Stomach (tissue), 9 donors: ENCODE data around the gene UBTD2. TPM values are rescaled to one million over a fixed set of nuclear protein-coding genes. Genes with fewer than 3 reads are reported as not detected.
"Not testable (repeated sequence)": the region's sequence is repeated elsewhere in the genome, so short reads cannot be mapped to it uniquely, and the experiment has no call there.

Experiments used
- DNase-seq, 2 donors: peaks; one replicate each; pipeline versions ENCODE4 v3.0.0 to v3.0.0-alpha.2; 2013 to 2019
- H3K27ac ChIP-seq, 5 donors: fragments of 200-600 bp in 4 of 5; sonication (generic) in 4 of 5; one replicate each; pipeline ENCODE4 v1.5.1; 2013 to 2019; ENCODE audit warnings: mild to moderate bottlenecking in 1 of 5, moderate library complexity in 1 of 5
- H3K27me3 ChIP-seq, 3 donors: fragments of 200-600 bp; sonication (generic); one replicate each; pipeline ENCODE4 v1.5.1; 2017 to 2019; ENCODE audit warnings: mixed run types in 1 of 3
- H3K36me3 ChIP-seq, 4 donors: fragments of 200-600 bp; sonication (generic); 1 replicate in 3 of 4; 2 replicates in 1 of 4; pipeline ENCODE4 v1.5.1; 2016 to 2019
- H3K4me1 ChIP-seq, 4 donors: fragments of 200-600 bp; sonication (generic); one replicate each; pipeline ENCODE4 v1.5.1; 2016 to 2019
- H3K4me3 ChIP-seq, 4 donors: fragments of 200-600 bp; sonication (generic) in 3 of 4; one replicate each; pipeline ENCODE4 v1.5.1; 2016 to 2019; ENCODE audit warnings: mild to moderate bottlenecking in 1 of 4
- H3K9me3 ChIP-seq, 4 donors: fragments of 200-600 bp; sonication (generic); one replicate each; pipeline ENCODE4 v1.5.1; 2016 to 2019
- EP300 ChIP-seq: sonication (generic); formaldehyde crosslinking; IDR thresholded peaks from one replicate; pipeline ENCODE4 v1.6.1; 2017; ENCODE audit warnings: antibody characterized with exemption
- POLR2A ChIP-seq, 4 donors: fragments of 450-650 bp; IDR thresholded peaks; one replicate each; pipeline ENCODE4 v1.6.1; 2016; ENCODE audit warnings: antibody characterized with exemption in 4 of 4, control low read depth in 2 of 4, mild to moderate bottlenecking in 1 of 4, moderate library complexity in 1 of 4
- POLR2AphosphoS5 ChIP-seq, 3 donors: sonication (generic); formaldehyde crosslinking; IDR thresholded peaks; one replicate each; pipeline ENCODE4 v1.6.1; 2016; ENCODE audit warnings: antibody characterized with exemption in 3 of 3
- WGBS, 5 donors: extraction: QIAGEN DNeasy Blood & Tissue Kit in 3 of 5; methylation state at CpG; one replicate each; pipeline versions ENCODE4 v1.1.5 to v1.1.7; 2013 to 2018; 5-methylcytosine and 5-hydroxymethylcytosine counted together
- intact Hi-C: fragments of 100-400 bp; cut with DNase I; formaldehyde crosslinking; loops from one replicate; pipeline ENCODE4 v1.15.1; 2023; ENCODE audit warnings: low total_unique reads
- polyA plus RNA-seq, 3 donors: library from polyadenylated mRNA; stranded (reverse); fragments of 200-250 nt; gene quantifications; one replicate each; pipeline ENCODE4 v1.2.3, GENCODE V29; 2013
- total RNA-seq, 5 donors: library from RNA; depleted of rRNA; stranded (reverse); fragments of >200 nt; gene quantifications; one replicate each; pipeline versions ENCODE4 v1.1.0 to v1.2.3, GENCODE V29; 2014 to 2016
- TF ChIP-seq, protein P1 (sequence below), 7 experiments: fragments of 450-650 bp in 4 of 7; fragments of 200-600 bp in 3 of 7; sonication (generic) in 3 of 7; IDR thresholded peaks; one replicate each; pipeline ENCODE4 v1.5.1; 2016 to 2019; ENCODE audit warnings: antibody characterized with exemption in 7 of 7, control low read depth in 2 of 7, mild to moderate bottlenecking in 1 of 7
- donor health status: healthy with polysubstance abuse.
- donor health status: Bipolar disorder and iron deficiency.
- donor health status: healthy.

Gene UBTD2
- total and polyA plus RNA-seq, 8 donors = 1.8 to 48.5 (median 16.7) TPM

- peaks cover 5 to 49% (median 37%) of the 10 kb centered on the region in 4 donors for H3K36me3 ChIP-seq
- H3K4me1 ChIP-seq = no peaks in the 10 kb centered on the region
- no peak overlapping the region for H3K27ac ChIP-seq
- H3K27me3 ChIP-seq = no peaks in the 10 kb centered on the region
- no peak overlapping the region for H3K4me3 ChIP-seq
- TF ChIP-seq, protein P1, sequence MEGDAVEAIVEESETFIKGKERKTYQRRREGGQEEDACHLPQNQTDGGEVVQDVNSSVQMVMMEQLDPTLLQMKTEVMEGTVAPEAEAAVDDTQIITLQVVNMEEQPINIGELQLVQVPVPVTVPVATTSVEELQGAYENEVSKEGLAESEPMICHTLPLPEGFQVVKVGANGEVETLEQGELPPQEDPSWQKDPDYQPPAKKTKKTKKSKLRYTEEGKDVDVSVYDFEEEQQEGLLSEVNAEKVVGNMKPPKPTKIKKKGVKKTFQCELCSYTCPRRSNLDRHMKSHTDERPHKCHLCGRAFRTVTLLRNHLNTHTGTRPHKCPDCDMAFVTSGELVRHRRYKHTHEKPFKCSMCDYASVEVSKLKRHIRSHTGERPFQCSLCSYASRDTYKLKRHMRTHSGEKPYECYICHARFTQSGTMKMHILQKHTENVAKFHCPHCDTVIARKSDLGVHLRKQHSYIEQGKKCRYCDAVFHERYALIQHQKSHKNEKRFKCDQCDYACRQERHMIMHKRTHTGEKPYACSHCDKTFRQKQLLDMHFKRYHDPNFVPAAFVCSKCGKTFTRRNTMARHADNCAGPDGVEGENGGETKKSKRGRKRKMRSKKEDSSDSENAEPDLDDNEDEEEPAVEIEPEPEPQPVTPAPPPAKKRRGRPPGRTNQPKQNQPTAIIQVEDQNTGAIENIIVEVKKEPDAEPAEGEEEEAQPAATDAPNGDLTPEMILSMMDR (IDR thresholded peaks at IDR 0.05) = no peak
- TF ChIP-seq EP300 (no peak), POLR2AphosphoS5 (IDR thresholded peaks at IDR 0.05) (no peak), POLR2A (IDR thresholded peaks at IDR 0.05) (no peak)
- intact Hi-C loops = no loop called here
- no peaks in the 10 kb centered on the region for H3K9me3 ChIP-seq
- WGBS, 5 donors = 95 to 97% (median 96%) methylated on average over 8 of the region's 8 CpGs
- DNase-seq = no peak
Measured at GRCh38 chr5:172211676-172212075, 71.9 kb downstream of the UBTD2 start.

- TF ChIP-seq EP300 = no peak
- TF ChIP-seq POLR2AphosphoS5 (IDR thresholded peaks at IDR 0.05) = no peak
- TF ChIP-seq, protein P1 (IDR thresholded peaks at IDR 0.05) = no peak
- TF ChIP-seq POLR2A (IDR thresholded peaks at IDR 0.05) = no peak
- intact Hi-C loops = no loop called here
- Histone ChIP-seq H3K27ac (no peak overlapping the region), H3K9me3 (no peaks in the 10 kb centered on the region), H3K27me3 (no peaks in the 10 kb centered on the region), H3K4me3 (no peak overlapping the region), H3K4me1 (no peaks in the 10 kb centered on the region), H3K36me3 (peaks cover 5 to 49% (median 36%) of the 10 kb centered on the region in 4 donors)
- 91 to 98% (median 94%) methylated on average over 2 of the region's 2 CpGs for WGBS, 5 donors
- DNase-seq = no peak
Measured at GRCh38 chr5:172209714-172210113, 73.8 kb downstream of the UBTD2 start.

DNA sequence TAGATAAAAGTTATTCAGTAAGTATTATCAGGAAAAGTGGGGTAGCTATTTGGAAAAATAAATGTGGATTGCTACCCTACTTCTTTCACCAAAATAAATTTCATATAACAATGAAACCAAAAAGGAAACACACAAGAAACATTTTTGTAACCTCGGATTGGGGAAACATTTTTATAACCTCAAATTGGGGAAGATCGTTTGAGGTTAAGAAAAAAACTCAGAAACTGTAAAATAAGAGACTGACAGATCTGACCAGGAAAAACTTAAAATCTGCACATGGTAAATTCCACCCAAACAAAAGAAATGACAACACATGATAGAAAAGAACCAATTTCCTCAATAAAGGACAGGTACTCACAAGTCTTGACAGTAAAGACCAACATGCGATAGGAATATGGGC is 76.1 kb downstream of the UBTD2 start:
- no peak for DNase-seq
- H3K4me3 ChIP-seq = no peak overlapping the region
- no peak overlapping the region for H3K27ac ChIP-seq
- 52 to 79% (median 67%) methylated on average over 3 of the region's 3 CpGs for WGBS, 5 donors
- no peaks in the 10 kb centered on the region for H3K9me3 ChIP-seq
- H3K4me1 ChIP-seq = no peaks in the 10 kb centered on the region
- H3K27me3 ChIP-seq = no peaks in the 10 kb centered on the region
- intact Hi-C loops = no loop called here
- TF ChIP-seq POLR2AphosphoS5 (IDR thresholded peaks at IDR 0.05) = no peak
- no peak for TF ChIP-seq POLR2A (IDR thresholded peaks at IDR 0.05)
- TF ChIP-seq EP300 = no peak
- TF ChIP-seq, protein P1 (IDR thresholded peaks at IDR 0.05) = no peak
- H3K36me3 ChIP-seq = peaks cover 5 to 31% (median 29%) of the 10 kb centered on the region in 4 donors

GRCh38 chr5:172205984-172206383 is 77.6 kb downstream of the UBTD2 start:
- intact Hi-C loops, H3K27me3 ChIP-seq, H3K4me3 ChIP-seq, H3K27ac ChIP-seq, H3K4me1 ChIP-seq, DNase-seq, H3K9me3 ChIP-seq: not testable (repeated sequence)
- H3K36me3 ChIP-seq = peaks cover 0 to 18% (median 17%) of the 10 kb centered on the region in 4 donors
- WGBS, 5 donors = 83 to 95% (median 91%) methylated on average over 11 of the region's 11 CpGs

- H3K4me3 ChIP-seq = no peak overlapping the region
- H3K27me3 ChIP-seq = no peaks in the 10 kb centered on the region
- WGBS, 5 donors = 86 to 94% (median 91%) methylated on average over 6 of the region's 6 CpGs
- DNase-seq = no peak
- peaks cover 0 to 4% (median 0%) of the 10 kb centered on the region in 4 donors for H3K4me1 ChIP-seq
- TF ChIP-seq EP300 (no peak), POLR2AphosphoS5 (IDR thresholded peaks at IDR 0.05) (no peak), POLR2A (IDR thresholded peaks at IDR 0.05) (no peak)
- TF ChIP-seq, protein P1 (IDR thresholded peaks at IDR 0.05) = no peak
- intact Hi-C loops = no loop called here
- H3K36me3 ChIP-seq = no peaks in the 10 kb centered on the region
- H3K27ac ChIP-seq = no peak overlapping the region
- no peaks in the 10 kb centered on the region for H3K9me3 ChIP-seq
Measured at GRCh38 chr5:172200476-172200875, 83.1 kb downstream of the UBTD2 start.
